Activated T-cell treated with anti-CD3 and anti-CD28 coated beads, Interleukin-2, amount 50 U/mL, for 4 hours (primary cell): Measurements from ENCODE around the gene CSPG4. TPM values are rescaled to one million over a fixed set of nuclear protein-coding genes. Genes with fewer than 3 reads are reported as not detected.
"Not testable (repeated sequence)": the region's sequence is repeated elsewhere in the genome, so short reads cannot be mapped to it uniquely, and the experiment has no call there.

Experiments
- ATAC-seq, 2 donors: fragments of 200-7000 bp; cut with Tn5 transposase; one replicate each; pipeline ENCODE4 v1.10.0; 2021
- DNase-seq: peaks from one replicate; pipeline ENCODE4 v3.0.0-alpha.2; 2020
- H3K27me3 Mint-ChIP-seq: one replicate; pipeline ENCODE4 v1.8.0; 2021; ENCODE audit warnings: low read depth, mixed read lengths
- H3K36me3 Mint-ChIP-seq: one replicate; pipeline ENCODE4 v1.8.0; 2022; ENCODE audit warnings: mixed read lengths; ENCODE audit not compliant: insufficient read depth
- H3K4me1 Mint-ChIP-seq: one replicate; pipeline ENCODE4 v1.8.0; 2021; ENCODE audit warnings: low read depth, mixed read lengths
- H3K4me3 Mint-ChIP-seq: one replicate; pipeline ENCODE4 v1.8.0; 2021; ENCODE audit warnings: mild to moderate bottlenecking, moderate library complexity, mixed read lengths
- H3K9me3 Mint-ChIP-seq: one replicate; pipeline ENCODE4 v1.8.0; 2021; ENCODE audit warnings: mixed read lengths
- total RNA-seq, 3 donors: library from RNA; stranded (reverse); gene quantifications; one replicate each; pipeline ENCODE4 v1.2.1, GENCODE V29; 2021

The CSPG4 gene
- total RNA-seq, 3 donors from 2014 or later, result 0.03 TPM; not detected in 2

GRCh38 chr15:75750261-75751050 is 37.8 kb upstream of the CSPG4 start:
- Mint-ChIP-seq H3K36me3 (no peaks in the 10 kb centered on the region), H3K27me3 (no peaks in the 10 kb centered on the region), H3K9me3 (no peaks in the 10 kb centered on the region), H3K4me3 (no peak overlapping the region), H3K4me1 (peaks cover 9% of the 10 kb centered on the region)
- no peak for DNase-seq
- no peak for ATAC-seq

- no peaks in the 10 kb centered on the region for H3K27me3 Mint-ChIP-seq
- H3K4me1 Mint-ChIP-seq, result peaks cover 9% of the 10 kb centered on the region
- no peaks in the 10 kb centered on the region for H3K36me3 Mint-ChIP-seq
- no peak for DNase-seq
- no peak for ATAC-seq
- H3K4me3 Mint-ChIP-seq, result no peak overlapping the region
- H3K9me3 Mint-ChIP-seq, result no peaks in the 10 kb centered on the region
Observed at GRCh38 chr15:75749820-75750219, 37.2 kb upstream of the CSPG4 start.

- ATAC-seq, result peak; percentile 97 to 99
- not testable (repeated sequence) for DNase-seq, H3K4me3 Mint-ChIP-seq, H3K9me3 Mint-ChIP-seq, H3K27me3 Mint-ChIP-seq, H3K36me3 Mint-ChIP-seq, H3K4me1 Mint-ChIP-seq
Observed at GRCh38 chr15:75748882-75749281, 36.2 kb upstream of the CSPG4 start.

GRCh38 chr15:75747121-75747520 is 34.5 kb upstream of the CSPG4 start:
- not testable (repeated sequence) for DNase-seq, ATAC-seq, H3K9me3 Mint-ChIP-seq, H3K36me3 Mint-ChIP-seq, H3K4me1 Mint-ChIP-seq, H3K27me3 Mint-ChIP-seq, H3K4me3 Mint-ChIP-seq

GRCh38 chr15:75745305-75745704 is 32.7 kb upstream of the CSPG4 start:
- Mint-ChIP-seq H3K36me3 (no peaks in the 10 kb centered on the region), H3K4me3 (no peak overlapping the region), H3K9me3 (no peaks in the 10 kb centered on the region), H3K27me3 (peaks cover 3% of the 10 kb centered on the region), H3K4me1 (peaks cover 9% of the 10 kb centered on the region)
- ATAC-seq (no peak), DNase-seq (no peak)

GRCh38 chr15:75742346-75742745 is 29.7 kb upstream of the CSPG4 start:
- not testable (repeated sequence) for H3K27me3 Mint-ChIP-seq, H3K9me3 Mint-ChIP-seq, H3K4me3 Mint-ChIP-seq, DNase-seq, H3K36me3 Mint-ChIP-seq, ATAC-seq
- peaks cover 11% of the 10 kb centered on the region for H3K4me1 Mint-ChIP-seq

- H3K27me3 Mint-ChIP-seq, result peaks cover 3% of the 10 kb centered on the region
- H3K9me3 Mint-ChIP-seq, result no peaks in the 10 kb centered on the region
- H3K4me1 Mint-ChIP-seq, result peaks cover 11% of the 10 kb centered on the region
- H3K36me3 Mint-ChIP-seq, result no peaks in the 10 kb centered on the region
- no peak for DNase-seq
- H3K4me3 Mint-ChIP-seq, result peak overlapping the region; percentile 81
- no peak for ATAC-seq
Observed at GRCh38 chr15:75739791-75740190, 27.1 kb upstream of the CSPG4 start.

GRCh38 chr15:75738647-75739325 is 26.1 kb upstream of the CSPG4 start:
- Mint-ChIP-seq H3K36me3 (no peaks in the 10 kb centered on the region), H3K27me3 (peaks cover 3% of the 10 kb centered on the region), H3K9me3 (no peaks in the 10 kb centered on the region), H3K4me3 (peak overlapping the region; percentile 81), H3K4me1 (peaks cover 11% of the 10 kb centered on the region)
- ATAC-seq (peak; percentile 97 to 99), DNase-seq (peak; percentile 89)

GRCh38 chr15:75738014-75738646 is 25.5 kb upstream of the CSPG4 start:
- ATAC-seq (no peak), DNase-seq (no peak)
- H3K4me3 Mint-ChIP-seq, result peak overlapping the region; percentile 81
- peaks cover 3% of the 10 kb centered on the region for H3K27me3 Mint-ChIP-seq
- H3K4me1 Mint-ChIP-seq, result peaks cover 11% of the 10 kb centered on the region
- H3K9me3 Mint-ChIP-seq, result no peaks in the 10 kb centered on the region
- H3K36me3 Mint-ChIP-seq, result no peaks in the 10 kb centered on the region

GRCh38 chr15:75737116-75738013 is 24.7 kb upstream of the CSPG4 start:
- ATAC-seq, H3K9me3 Mint-ChIP-seq, DNase-seq, H3K36me3 Mint-ChIP-seq, H3K27me3 Mint-ChIP-seq: not testable (repeated sequence)
- peak overlapping the region; percentile 81 for H3K4me3 Mint-ChIP-seq
- peaks cover 15% of the 10 kb centered on the region for H3K4me1 Mint-ChIP-seq

- Mint-ChIP-seq H3K4me1 (peaks cover 19% of the 10 kb centered on the region), H3K9me3 (no peaks in the 10 kb centered on the region), H3K27me3 (peaks cover 11% of the 10 kb centered on the region), H3K4me3 (no peak overlapping the region), H3K36me3 (no peaks in the 10 kb centered on the region)
- DNase-seq (no peak), ATAC-seq (no peak)
Observed at GRCh38 chr15:75736256-75736655, 23.6 kb upstream of the CSPG4 start.

- not testable (repeated sequence) for H3K9me3 Mint-ChIP-seq
Observed at GRCh38 chr15:75734861-75735760, 22.5 kb upstream of the CSPG4 start.

More at GRCh38 chr15:75734861-75735760, 22.5 kb upstream of the CSPG4 start:
- H3K4me3 Mint-ChIP-seq, H3K36me3 Mint-ChIP-seq, DNase-seq, ATAC-seq: not testable (repeated sequence)
- H3K4me1 Mint-ChIP-seq, result peaks cover 19% of the 10 kb centered on the region
- peaks cover 15% of the 10 kb centered on the region for H3K27me3 Mint-ChIP-seq
